ENCODE measurements around the gene SELENON. TPM values are rescaled to one million over a fixed set of nuclear protein-coding genes. Genes with fewer than 3 reads are reported as not detected.

The SELENON gene
- total and polyA plus RNA-seq, 2 of the 4 experiments (the other 2 are of a cell fraction), result 9.1 to 114 TPM

- no peak overlapping the region for H2AK9ac ChIP-seq (replicated peaks; ENCODE audit: low read depth, low read length, poor library complexity)
Observed at GRCh38 chr1:25796811-25797458, 3.1 kb upstream of the SELENON start.

More at GRCh38 chr1:25796811-25797458, 3.1 kb upstream of the SELENON start:
- ATAC-seq (ENCODE audit: low read depth), result peak; percentile 27; the same call in 1 of the 2 replicates
- 0 out of 2 replicates have a peak overlapping the region, but pooled peaks have one; percentile 29 for H4K91ac ChIP-seq (ENCODE audit: insufficient read depth, low read depth, low read length)
- in situ Hi-C loops (cut with MboI; ENCODE audit: low sequenced_read_pairs), result no loop called here
- H4K8ac ChIP-seq (ENCODE audit: low read depth in 2 of 2, low read length in 2 of 2), result peak overlapping the region in 1 of 2 experiments; percentile 42; a peak in 1 of 4 replicates
- 0 out of 2 replicates have a peak overlapping the region, but pooled peaks have one; percentile 35 for H2BK20ac ChIP-seq (ENCODE audit: low read depth, low read length)
- H3K9ac ChIP-seq (ENCODE audit: low read depth, low read length), result no peak overlapping the region
- peaks cover 12% of the 10 kb centered on the region for H3K4me1 ChIP-seq (ENCODE audit: control insufficient read depth, insufficient read depth, low read length)
- POLR2A ChIA-PET (ENCODE audit: unreplicated experiment), result no interaction called here
- H3K4me3 ChIP-seq (ENCODE audit: insufficient read depth, low read depth, low read length), result no peak overlapping the region
- WGBS, 2 experiments (ENCODE audit: extremely low coverage in 2 of 2, insufficient read length in 1 of 2), result 0% methylated on average over 4 of the region's 19 CpGs; no CpG with 5 or more reads in 1 of the 2 experiments
- peaks cover 6% of the 10 kb centered on the region for H3K9me1 ChIP-seq (ENCODE audit: insufficient read depth, low read length)
- no peak overlapping the region for H3K18ac ChIP-seq (ENCODE audit: low read depth, low read length)
- no peak overlapping the region for H3K23ac ChIP-seq (ENCODE audit: low read depth, low read length)
- H3K79me1 ChIP-seq (ENCODE audit: low read depth in 1 of 2, low read length in 2 of 2), result peaks cover 8 to 16% of the 10 kb centered on the region in 2 experiments; a peak in 3 of 4 replicates
- peak overlapping the region; percentile 11; the same call in 1 of the 2 replicates for H3K4ac ChIP-seq (ENCODE audit: low read depth, low read length)
- H2AK5ac ChIP-seq (ENCODE audit: low read depth, low read length), result peak overlapping the region; percentile 34; the same call in 1 of the 2 replicates
- H3K56ac ChIP-seq (ENCODE audit: extremely low read depth, insufficient read depth, low read length), result no peak overlapping the region
- no peaks in the 10 kb centered on the region for H4K20me1 ChIP-seq (ENCODE audit: insufficient read depth, low read length)
- CTCF ChIA-PET, result interaction anchor here (1.4 to 1.9 kb wide), 2 partner anchors 9 to 188 kb away, joined by 3 to 7 read pairs; no protein-coding TSS in a partner anchor
- H2AFZ ChIP-seq (replicated peaks; ENCODE audit: low read length, poor library complexity), result peak overlapping the region; percentile 77
- H3K14ac ChIP-seq (replicated peaks; ENCODE audit: low read depth, low read length), result no peak overlapping the region
- no peaks in the 10 kb centered on the region for H3K27me3 ChIP-seq (ENCODE audit: control insufficient read depth, insufficient read depth, low read length)
- dilution Hi-C loops (cut with HindIII; ENCODE audit: low sequenced_read_pairs, unreplicated experiment), result no loop called here
- no peak overlapping the region for H2BK5ac ChIP-seq (ENCODE audit: low read depth, low read length, poor library complexity, severe bottlenecking)
- peak overlapping the region; percentile 21; the same call in 1 of the 3 replicates for H2BK15ac ChIP-seq (ENCODE audit: low read depth, low read length)
- DNase-seq, result peak; percentile 77
- intact Hi-C loops (cut with micrococcal nuclease), result loop anchor here (1.0 to 5.0 kb wide), 3 partner anchors 85 to 186 kb away; no protein-coding TSS in a partner anchor
- TF ChIP-seq RCOR1 (IDR thresholded peaks at IDR 0.05; ENCODE audit: insufficient replicate concordance, low read length) (no peak), SMC3 (IDR thresholded peaks at IDR 0.05; ENCODE audit: low read depth, low read length) (peak; percentile 88), NFE2L2 (IDR thresholded peaks at IDR 0.05; ENCODE audit: low read depth, low read length) (no peak), RAD21 (IDR thresholded peaks at IDR 0.05; ENCODE audit: low read length) (peak; percentile 90)
- TF ChIP-seq, protein P1, sequence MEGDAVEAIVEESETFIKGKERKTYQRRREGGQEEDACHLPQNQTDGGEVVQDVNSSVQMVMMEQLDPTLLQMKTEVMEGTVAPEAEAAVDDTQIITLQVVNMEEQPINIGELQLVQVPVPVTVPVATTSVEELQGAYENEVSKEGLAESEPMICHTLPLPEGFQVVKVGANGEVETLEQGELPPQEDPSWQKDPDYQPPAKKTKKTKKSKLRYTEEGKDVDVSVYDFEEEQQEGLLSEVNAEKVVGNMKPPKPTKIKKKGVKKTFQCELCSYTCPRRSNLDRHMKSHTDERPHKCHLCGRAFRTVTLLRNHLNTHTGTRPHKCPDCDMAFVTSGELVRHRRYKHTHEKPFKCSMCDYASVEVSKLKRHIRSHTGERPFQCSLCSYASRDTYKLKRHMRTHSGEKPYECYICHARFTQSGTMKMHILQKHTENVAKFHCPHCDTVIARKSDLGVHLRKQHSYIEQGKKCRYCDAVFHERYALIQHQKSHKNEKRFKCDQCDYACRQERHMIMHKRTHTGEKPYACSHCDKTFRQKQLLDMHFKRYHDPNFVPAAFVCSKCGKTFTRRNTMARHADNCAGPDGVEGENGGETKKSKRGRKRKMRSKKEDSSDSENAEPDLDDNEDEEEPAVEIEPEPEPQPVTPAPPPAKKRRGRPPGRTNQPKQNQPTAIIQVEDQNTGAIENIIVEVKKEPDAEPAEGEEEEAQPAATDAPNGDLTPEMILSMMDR (conservative IDR thresholded peaks at IDR 0.05; ENCODE audit: low read depth, low read length), result peak; percentile 92
- H4K5ac ChIP-seq (ENCODE audit: low read depth, low read length), result no peak overlapping the region; the same call in 1 of the 2 replicates
- no peak overlapping the region for H3K4me2 ChIP-seq (ENCODE audit: low read depth, low read length)
- H3K9me3 ChIP-seq (ENCODE audit: control insufficient read depth, insufficient read depth, low read length), result no peaks in the 10 kb centered on the region
- H3K36me3 ChIP-seq (ENCODE audit: control insufficient read depth, insufficient read depth, low read length), result no peaks in the 10 kb centered on the region
- H3K27ac ChIP-seq (ENCODE audit: insufficient read depth, low read length), result no peak overlapping the region
- no TSS peak for BruUV-seq (replicated peaks)
- H2BK120ac ChIP-seq (ENCODE audit: low read depth, low read length), result no peak overlapping the region
